ENCODE data around the gene VARS2. TPM values are rescaled to one million over a fixed set of nuclear protein-coding genes. Genes with fewer than 3 reads are reported as not detected.

VARS2 gene
- 12.3 and 15.7 TPM in 2 replicates for total RNA-seq (ENCODE audit: low replicate concordance)

DNA sequence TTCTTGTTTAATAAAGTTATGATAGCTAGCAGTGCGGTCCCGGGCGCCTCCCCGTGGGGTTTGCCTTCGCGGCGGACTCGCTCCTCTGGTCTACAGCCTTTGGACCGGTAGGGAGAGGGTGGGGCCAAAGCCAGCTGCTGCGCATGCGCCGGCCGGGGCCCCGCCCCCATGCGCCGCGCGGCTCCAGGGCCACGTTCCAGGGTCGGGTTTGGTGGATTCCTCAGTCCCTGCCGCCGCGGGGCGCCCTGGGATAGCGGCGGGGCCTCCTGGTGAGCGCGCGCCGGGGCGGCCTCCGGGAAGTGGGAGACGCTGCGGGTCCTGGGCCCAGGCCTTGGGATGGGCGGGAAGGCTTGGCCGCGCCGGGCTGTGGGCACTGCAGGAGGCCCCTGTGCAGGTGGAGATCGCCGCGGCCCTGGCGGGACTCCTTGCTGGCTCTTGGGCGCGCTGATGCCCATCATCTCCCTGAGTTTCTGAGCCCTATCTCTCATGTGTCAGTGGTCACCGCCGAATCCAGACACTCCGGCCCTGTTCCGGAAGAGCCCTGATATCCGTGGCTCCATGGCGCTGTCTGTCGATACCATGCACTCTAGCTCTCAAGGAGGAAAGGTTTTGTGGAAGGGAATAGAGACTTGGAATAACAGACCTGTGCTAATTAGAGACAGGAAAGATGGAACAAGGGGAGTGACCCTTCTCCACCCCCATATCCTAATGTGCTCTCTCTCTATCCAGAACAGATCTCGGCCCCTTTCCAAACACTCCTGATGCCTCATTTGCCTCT lies at the start of gene VARS2:
Gene VARS2, plus strand, starts transcription at position 163 of the 778 bp plus-strand sequence. Its CDS starts 599 bp downstream, at position 762.

DNA sequence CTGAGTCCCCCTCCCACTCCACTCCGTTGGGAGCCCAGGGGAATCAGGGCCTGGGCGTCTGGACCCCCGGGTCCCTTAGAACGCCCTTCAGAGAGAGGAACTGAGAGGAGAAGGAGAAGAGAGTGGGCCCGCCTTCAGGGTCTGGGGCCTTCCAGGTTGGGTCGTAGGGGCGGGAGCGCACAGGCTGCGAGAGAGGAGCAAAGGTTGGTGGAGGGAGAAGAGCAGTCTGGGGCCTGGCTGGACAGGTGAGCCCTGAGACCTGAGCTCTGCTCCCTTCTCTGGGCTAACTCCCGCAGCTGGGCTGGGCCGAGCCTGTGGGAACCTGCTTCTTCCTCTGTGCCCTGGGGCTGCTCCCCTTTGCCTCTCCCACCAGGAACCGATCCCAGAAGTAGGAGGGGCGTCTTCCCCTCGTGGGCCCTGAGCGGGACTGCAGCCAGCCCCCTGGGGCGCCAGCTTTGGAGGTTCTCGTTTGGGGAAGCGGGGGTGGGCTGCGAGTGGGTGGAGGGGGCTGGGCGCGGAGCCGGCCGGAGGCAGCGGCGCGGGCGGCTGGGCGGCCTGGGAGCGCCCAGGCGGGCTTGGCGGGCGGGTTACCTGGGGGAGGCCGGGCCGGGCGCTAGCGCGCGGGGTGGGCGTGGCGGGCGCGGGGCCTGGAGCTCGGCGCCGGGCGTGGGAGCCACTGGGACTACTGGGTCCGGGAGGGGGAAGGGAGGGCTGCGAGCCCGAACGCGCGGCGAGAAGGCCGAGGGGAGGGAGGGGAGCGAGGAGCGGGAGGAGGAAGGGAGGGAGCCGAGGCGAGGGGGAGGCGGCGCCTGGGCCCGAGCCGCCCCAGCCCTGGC lies 30.1 kb upstream of the VARS2 start, which contains the start of gene DDR1:
Gene DDR1, plus strand, starts transcription at position 835 of the 836 bp plus-strand sequence. CDS start 4,211 bp downstream, outside the sequence.

GRCh38 chr6:30907758-30908591 lies 6.1 kb upstream of the VARS2 start, which contains the start of gene GTF2H4:
GTF2H4 (plus strand) TSS chr6:30908207.

DNA sequence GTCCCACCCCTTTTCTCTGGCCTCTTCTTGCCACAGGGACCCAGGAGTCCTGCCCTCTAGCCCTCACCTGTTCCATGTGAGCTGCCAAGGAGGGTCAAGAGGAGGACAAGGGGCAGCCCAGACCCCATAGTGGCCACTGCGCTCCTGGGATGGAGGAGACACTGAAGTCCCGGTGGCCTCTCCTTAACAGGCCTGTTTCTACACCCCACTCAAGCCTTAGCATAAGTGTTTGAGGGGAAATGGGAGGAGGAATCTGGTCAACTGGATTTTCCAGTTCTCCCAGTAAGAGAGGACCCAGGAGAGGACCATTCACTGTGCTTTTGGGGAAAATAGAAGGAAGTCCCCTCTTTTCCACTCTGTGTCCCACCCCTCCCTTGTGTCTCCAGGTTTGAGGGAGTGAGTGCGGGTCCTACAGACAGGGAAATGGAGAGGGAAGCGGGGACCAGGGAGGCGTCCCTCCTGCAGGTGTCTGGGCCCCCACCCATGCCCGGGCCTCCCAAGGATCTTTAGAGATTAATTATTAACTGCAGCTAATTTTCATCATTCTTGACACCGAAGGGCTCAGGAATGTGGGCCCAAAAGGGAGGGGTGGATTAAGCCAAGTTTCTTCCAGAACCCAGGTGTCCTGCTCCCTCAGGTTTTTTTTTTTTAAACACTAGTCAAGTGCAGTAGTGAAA lies 18.1 kb downstream of the VARS2 start, which contains the start of gene SFTA2:
Gene SFTA2, minus strand, starts transcription at position 202 of the 677 bp plus-strand sequence. Its CDS starts 74 bp downstream, at position 128.

DNA sequence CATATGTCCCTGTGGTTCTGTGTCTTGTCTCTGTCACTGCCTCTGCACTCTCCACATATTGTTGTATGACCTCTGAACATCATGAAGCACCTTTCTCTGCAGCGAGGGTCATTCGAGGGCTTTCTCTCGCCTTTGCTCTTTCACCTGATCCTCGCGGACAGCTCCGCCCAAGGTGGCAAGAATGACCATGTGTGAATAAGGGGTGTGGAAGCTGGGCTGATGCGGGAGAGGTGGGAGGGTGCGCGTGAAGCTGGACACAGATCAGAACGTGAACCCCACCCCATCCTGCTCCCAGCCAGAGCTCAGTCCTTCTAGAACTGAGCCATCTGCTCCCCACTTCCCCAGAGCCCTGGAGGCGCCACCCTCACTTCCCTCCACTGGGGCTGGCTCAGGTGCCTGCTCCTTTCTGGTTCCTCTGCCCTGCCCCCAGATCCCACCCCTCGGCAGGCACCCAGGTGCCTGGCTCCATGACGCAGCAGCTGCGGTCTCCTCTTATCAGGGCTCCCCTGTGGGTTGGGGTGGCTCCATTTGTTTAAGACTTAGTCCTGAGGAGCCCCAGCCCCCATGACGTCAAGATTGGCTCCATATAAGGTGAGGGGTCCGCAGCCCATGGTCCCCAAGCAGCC lies 26.4 kb downstream of the VARS2 start, which contains the start of gene MUCL3:
Gene MUCL3, plus strand, starts transcription at position 613 of the 626 bp plus-strand sequence. CDS start 27 bp downstream, outside the sequence.

Other genes with a start within 250 kb of the VARS2 start
- 34.6 and 46.2 TPM in 2 replicates for gene DHX16, start 241.2 kb upstream of the VARS2 start, total RNA-seq (ENCODE audit: low replicate concordance)
- gene PPP1R18, start 227.6 kb upstream of the VARS2 start, total RNA-seq (ENCODE audit: low replicate concordance) = 28.8 and 52.0 TPM in 2 replicates
- 1.2 and 1.5 TPM in 2 replicates for gene NRM, start 223.3 kb upstream of the VARS2 start, total RNA-seq (ENCODE audit: low replicate concordance)
- gene MDC1, start 197.0 kb upstream of the VARS2 start, total RNA-seq (ENCODE audit: low replicate concordance) = 1.8 and 5.0 TPM in 2 replicates
- 361 and 456 TPM in 2 replicates for gene TUBB, start 193.9 kb upstream of the VARS2 start, total RNA-seq (ENCODE audit: low replicate concordance)
- gene FLOT1, start 171.6 kb upstream of the VARS2 start, total RNA-seq (ENCODE audit: low replicate concordance) = 79.3 and 96.3 TPM in 2 replicates
- 9.6 and 164 TPM in 2 replicates for gene IER3, start 169.7 kb upstream of the VARS2 start, total RNA-seq (ENCODE audit: low replicate concordance)
- 18.4 and 42.1 TPM in 2 replicates for gene DDR1, start 29.7 kb upstream of the VARS2 start, total RNA-seq (ENCODE audit: low replicate concordance)
- 8.4 and 11.7 TPM in 2 replicates for gene GTF2H4, start 6.0 kb upstream of the VARS2 start, total RNA-seq (ENCODE audit: low replicate concordance)
- gene SFTA2, start 17.9 kb downstream of the VARS2 start, total RNA-seq (ENCODE audit: low replicate concordance) = not detected in 2 replicates
- not detected in 2 replicates for gene MUCL3, start 26.7 kb downstream of the VARS2 start, total RNA-seq (ENCODE audit: low replicate concordance)
- not detected in 2 replicates for gene MUC21, start 69.5 kb downstream of the VARS2 start, total RNA-seq (ENCODE audit: low replicate concordance)
- gene MUC22, start 96.2 kb downstream of the VARS2 start, total RNA-seq (ENCODE audit: low replicate concordance) = not detected in 2 replicates
- 0.08 TPM in 1 of 2 replicates, not detected in the other for gene C6orf15, start 198.3 kb downstream of the VARS2 start, total RNA-seq (ENCODE audit: low replicate concordance)
- gene PSORS1C1, start 200.6 kb downstream of the VARS2 start, total RNA-seq (ENCODE audit: low replicate concordance) = 1.2 and 1.5 TPM in 2 replicates
- not detected in 2 replicates for gene CDSN, start 206.2 kb downstream of the VARS2 start, total RNA-seq (ENCODE audit: low replicate concordance)
- gene PSORS1C2, start 224.8 kb downstream of the VARS2 start, total RNA-seq (ENCODE audit: low replicate concordance) = 0.08 TPM in 1 of 2 replicates, not detected in the other
- gene CCHCR1, start 243.6 kb downstream of the VARS2 start, total RNA-seq (ENCODE audit: low replicate concordance) = 13.1 and 14.2 TPM in 2 replicates
- 1.3 and 6.6 TPM in 2 replicates for gene TCF19, start 244.4 kb downstream of the VARS2 start, total RNA-seq (ENCODE audit: low replicate concordance)

All from smooth muscle cell of the coronary artery (primary cell).